ENCODE measurements around the gene STAB1. TPM values are rescaled to one million over a fixed set of nuclear protein-coding genes. Genes with fewer than 3 reads are reported as not detected.
A peak's percentile ranks its signal among the peaks of the same experiment; 100 is the strongest.

Gene STAB1
- total RNA-seq, 1 donor, result 0.90 TPM

DNA sequence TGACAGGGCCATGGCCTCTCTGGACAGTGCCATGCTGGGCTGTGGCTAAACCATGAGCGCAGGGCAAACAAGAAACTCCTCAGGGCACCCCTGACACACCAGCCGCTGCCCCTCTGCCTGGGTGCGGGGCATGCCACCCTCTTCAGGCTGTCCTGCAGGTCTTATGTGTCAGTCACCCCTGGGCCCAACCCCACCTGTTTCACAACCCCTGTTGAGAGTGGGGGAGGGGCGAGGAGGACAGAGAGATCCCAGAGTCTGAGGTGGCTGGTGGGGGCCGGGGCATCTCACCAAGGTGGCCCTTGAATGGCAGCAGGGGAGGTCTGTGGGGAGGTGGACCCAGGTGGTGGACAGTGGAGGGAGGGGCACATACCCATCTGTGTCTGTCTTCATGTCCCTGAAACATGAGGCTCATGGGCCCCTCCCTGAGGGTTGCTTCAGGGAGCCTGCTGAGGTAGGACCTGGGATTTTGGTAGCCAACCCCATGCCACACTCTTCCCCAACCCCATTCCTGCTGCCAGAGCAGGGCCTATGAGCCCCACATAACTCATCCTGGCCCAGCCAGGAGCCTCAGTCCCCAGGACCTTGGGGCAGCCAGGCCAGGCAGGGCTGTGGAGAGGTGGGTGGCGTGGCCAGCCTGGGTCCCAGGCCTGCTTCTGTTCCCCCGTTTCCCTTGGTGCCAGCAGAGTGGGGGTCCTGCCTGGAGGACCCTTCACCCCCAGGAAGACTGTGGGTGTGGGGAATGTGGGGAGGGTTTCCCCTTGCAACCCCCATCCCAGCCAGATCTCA lies 1.7 kb upstream of the STAB1 start:
- no peak overlapping the region for H3K4me3 ChIP-seq (ENCODE audit: low read depth, low read length)
- no peak for DNase-seq (ENCODE audit: low read depth)
- TF ChIP-seq, protein P1, sequence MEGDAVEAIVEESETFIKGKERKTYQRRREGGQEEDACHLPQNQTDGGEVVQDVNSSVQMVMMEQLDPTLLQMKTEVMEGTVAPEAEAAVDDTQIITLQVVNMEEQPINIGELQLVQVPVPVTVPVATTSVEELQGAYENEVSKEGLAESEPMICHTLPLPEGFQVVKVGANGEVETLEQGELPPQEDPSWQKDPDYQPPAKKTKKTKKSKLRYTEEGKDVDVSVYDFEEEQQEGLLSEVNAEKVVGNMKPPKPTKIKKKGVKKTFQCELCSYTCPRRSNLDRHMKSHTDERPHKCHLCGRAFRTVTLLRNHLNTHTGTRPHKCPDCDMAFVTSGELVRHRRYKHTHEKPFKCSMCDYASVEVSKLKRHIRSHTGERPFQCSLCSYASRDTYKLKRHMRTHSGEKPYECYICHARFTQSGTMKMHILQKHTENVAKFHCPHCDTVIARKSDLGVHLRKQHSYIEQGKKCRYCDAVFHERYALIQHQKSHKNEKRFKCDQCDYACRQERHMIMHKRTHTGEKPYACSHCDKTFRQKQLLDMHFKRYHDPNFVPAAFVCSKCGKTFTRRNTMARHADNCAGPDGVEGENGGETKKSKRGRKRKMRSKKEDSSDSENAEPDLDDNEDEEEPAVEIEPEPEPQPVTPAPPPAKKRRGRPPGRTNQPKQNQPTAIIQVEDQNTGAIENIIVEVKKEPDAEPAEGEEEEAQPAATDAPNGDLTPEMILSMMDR (IDR thresholded peaks at IDR 0.05; ENCODE audit: insufficient read depth, low read length), result no peak

DNA sequence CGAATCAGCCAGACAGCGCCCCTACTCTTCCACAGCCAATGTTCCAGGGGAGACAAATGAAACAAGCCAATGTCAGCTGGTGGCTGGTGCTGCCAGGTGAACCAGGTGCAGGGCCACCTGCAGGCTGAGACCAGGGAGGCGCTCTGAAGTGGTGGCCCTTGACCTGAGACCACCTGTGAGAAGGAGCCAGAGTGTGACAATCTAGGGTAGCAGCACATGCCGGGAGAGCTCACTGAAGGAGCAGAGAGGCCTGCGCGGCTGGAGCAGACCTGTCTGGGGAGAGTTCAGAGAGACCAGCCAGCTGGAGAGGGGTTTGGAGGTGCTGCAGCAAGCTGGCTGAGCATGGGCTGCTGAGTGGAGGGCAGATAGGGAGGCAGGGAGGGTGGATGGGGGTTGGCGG lies 693 bp upstream of the STAB1 start:
- TF ChIP-seq, protein P1 (IDR thresholded peaks at IDR 0.05; ENCODE audit: insufficient read depth, low read length), result no peak

DNA sequence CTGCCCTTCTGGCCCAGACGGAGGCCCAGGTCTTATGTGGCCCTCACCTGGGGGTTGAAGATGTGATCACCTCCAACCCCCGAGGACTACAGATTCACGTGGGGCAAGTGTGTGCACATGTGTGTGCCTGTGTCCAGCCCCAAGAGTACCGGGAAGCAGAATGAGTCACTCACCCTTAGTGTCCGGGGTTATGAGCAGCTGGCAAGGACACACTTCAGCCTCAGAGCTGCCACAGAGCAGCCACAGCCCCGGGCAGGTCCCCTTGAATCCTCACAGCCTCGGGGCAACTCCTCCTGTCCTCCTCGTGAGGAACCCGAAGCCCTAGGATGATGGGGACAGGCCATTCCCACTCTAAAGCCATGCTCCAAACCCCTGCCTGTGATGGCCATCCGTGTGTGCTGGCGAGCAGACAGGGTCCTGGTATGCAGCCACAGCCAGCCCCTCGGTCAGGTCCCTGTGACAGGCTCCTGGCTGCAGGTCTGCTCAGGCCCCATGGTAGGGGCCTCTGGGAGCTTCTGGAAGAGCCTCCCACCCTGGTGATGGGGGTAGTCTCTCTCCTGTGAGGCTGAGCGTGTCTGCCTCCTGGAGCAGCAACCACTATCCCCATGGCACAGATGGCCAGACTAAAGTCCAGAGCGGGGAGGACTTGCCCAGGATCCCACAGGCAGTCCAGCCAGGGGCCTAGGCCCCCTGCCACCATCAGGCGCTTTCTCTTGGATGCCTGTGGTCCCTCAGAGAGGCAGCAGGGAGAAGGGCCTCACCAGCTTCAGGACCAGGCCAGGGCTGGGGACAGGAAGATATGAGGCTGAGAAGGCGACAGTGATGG lies 852 bp downstream of the STAB1 start:
- no peak overlapping the region for H3K4me3 ChIP-seq (ENCODE audit: low read depth, low read length)
- TF ChIP-seq, protein P1 (IDR thresholded peaks at IDR 0.05; ENCODE audit: insufficient read depth, low read length), result no peak
- peak; percentile 54 for DNase-seq (ENCODE audit: low read depth)

More for the DNA sequence above, 693 bp upstream of the STAB1 start:
- no peak overlapping the region for H3K4me3 ChIP-seq (ENCODE audit: low read depth, low read length)
- no peak for DNase-seq (ENCODE audit: low read depth)

DNA sequence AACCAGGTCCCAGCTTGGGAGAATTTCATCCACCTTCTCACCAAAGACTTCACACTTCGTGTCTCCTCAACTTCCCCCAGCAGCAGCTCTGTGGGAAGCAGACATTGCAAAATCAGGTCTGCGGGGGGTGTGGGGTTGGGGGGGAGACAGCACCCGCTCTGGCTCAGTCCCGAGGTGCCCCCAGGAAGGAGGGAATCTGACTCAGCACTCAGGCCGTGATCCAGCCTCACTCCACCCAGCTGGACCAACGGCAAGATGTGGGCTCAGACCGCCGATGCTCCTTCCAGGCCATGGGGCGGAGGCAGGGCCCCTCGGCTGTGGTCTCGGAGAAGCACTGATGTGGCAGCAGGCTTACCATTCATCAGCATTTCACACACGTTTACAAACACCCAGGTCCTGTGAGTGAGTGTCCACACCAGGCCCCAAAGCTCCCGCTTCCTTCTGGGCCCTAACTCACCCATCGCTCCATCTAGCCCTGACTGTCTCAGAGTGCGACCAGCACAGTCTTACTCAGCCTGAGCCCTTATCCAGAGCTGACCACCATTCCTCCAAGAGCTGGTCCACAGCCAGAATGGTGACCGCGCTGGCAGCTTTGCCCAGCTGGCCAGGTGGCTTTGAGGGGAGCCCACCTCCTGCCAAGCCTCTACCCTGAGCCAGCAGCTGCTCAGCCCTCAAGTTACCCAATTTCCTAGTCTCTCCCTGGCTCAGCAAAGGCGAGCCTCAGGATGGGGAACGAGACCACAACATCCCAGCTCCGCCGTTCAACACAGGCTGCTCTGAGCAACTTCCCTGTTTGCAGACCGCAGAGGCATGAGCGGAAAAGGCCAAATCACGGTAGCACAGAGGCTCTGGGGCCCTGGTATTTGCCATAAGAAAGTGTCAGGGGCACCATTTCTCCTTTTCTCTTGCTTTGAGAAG lies 3.3 kb downstream of the STAB1 start:
- DNase-seq (ENCODE audit: low read depth), result peak; percentile 80
- TF ChIP-seq, protein P1 (IDR thresholded peaks at IDR 0.05; ENCODE audit: insufficient read depth, low read length), result no peak
- H3K4me3 ChIP-seq (ENCODE audit: low read depth, low read length), result no peak overlapping the region

DNA sequence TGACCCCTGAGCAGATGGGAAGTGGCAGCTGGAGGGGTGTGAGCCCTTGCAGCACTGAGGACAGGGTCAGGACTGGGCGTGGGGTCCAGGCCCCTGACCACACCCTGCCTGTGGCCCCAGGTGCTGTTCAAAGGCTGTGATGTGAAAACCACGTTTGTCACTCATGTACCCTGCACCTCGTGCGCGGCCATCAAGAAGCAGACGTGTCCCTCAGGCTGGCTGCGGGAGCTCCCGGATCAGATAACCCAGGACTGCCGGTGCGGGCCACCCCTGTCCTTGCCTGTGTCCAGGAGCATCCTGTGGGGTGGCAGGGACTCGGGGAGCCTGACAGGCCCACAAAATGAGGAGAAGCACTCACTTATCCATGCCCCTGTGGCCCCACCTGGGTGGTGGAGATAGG lies 5.9 kb downstream of the STAB1 start:
- TF ChIP-seq, protein P1 (IDR thresholded peaks at IDR 0.05; ENCODE audit: insufficient read depth, low read length), result no peak
- no peak for DNase-seq (ENCODE audit: low read depth)
- no peak overlapping the region for H3K4me3 ChIP-seq (ENCODE audit: low read depth, low read length)

DNA sequence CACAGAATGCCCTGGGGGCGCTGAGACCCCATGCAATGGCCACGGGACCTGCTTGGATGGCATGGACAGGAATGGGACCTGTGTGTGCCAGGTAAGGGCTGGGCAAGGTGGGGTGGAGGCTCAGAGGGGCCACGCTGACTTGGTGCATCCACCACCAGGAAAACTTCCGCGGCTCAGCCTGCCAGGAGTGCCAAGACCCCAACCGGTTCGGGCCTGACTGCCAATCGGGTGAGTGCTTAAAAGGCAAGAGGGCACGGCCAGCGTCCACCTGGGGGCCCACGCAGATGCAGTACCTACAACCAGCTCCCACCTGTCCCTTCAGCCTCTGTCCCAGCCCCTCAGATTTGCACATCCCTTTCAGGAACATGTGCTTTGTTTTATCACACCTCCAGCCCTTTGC lies 6.9 kb downstream of the STAB1 start:
- DNase-seq (ENCODE audit: low read depth), result no peak
- H3K4me3 ChIP-seq (ENCODE audit: low read depth, low read length), result no peak overlapping the region
- TF ChIP-seq, protein P1 (IDR thresholded peaks at IDR 0.05; ENCODE audit: insufficient read depth, low read length), result no peak

Data from fibroblast of the aortic adventitia (primary cell).